Suppressor macrophage treated with lipopolysaccharide for 4 hours (primary cell): Measurements from ENCODE around the gene MAP3K5.

Experiments used
- DNase-seq: peaks from one replicate; pipeline ENCODE4 v3.0.0-alpha.2; 2020

The MAP3K5 gene

DNA sequence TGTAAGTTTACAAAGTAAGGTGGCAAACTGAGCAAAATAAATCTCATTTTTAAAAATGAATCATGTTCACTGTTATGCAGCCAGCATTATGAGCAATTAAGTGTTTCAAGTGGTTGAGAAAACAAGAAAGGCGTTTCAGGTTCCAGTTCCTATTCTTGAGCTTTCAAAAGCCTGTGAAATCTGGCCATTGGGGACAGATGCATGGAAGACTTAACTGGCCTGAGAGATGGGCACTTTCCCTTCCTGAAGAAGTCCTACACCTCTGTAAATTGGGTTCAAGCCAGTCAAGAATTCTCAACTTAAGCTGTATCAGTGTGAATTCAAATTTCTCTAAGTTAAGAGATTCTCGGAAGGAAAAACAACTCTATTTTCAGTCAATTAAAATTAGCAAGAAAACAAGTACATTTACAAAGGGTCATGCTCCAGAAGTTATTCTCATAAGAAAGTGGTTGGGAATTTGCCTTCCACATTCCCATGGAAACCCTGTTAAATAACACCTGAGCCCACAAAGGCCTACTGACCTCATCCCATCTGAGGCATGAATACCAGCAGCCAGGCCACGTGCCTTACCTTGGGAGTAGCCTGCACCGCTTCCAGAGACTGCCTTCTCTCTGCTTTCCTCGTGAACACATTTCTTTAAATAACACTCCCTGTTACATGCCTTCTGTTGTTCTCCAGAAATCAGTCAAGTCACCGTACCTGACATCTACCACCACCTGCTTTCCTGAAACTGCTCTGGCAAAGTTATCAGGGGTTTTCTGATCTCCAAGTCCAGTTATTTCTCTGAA is 19.4 kb downstream of the MAP3K5 start:
- DNase-seq: peak; percentile 79

DNA sequence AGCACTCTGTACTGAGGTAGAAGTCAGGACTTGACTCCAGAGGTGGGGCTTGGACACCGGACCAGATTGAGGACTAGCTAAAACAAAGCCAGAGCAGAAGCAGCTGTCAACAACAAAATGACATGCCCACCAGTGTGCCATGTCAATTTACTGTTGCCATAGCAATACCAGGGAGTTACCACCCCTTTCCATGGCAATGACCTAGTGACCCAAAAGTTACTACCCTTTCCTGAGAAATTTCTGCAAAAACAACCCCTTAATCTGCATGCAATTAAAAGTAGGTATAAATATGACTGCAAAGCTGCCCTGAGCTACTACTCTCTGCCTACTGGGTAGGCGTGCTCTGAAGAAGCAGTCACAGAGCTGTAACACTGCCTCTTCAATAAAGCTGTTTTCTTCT is 21.0 kb downstream of the MAP3K5 start:
- DNase-seq: no peak

DNA sequence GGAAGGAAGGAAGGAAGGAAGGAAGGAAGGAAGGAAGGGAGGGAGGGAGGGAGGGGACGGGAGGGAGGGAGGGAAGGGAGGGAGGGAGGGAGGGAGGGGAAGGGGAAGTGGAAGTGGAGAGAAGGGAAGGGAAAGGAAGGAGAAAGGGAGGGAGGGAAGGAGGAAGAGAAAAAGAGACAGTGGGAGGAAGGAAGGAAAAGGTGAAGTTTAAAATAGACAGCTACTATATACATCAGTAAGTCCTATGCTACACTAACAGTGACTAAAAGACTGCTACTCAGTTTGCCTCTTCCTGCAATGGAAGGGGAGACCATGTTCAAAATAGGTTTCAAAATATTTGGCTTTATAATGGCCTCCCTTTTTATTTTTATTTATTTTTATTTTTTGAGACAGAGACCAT is 22.5 kb downstream of the MAP3K5 start:
- no peak for DNase-seq

DNA sequence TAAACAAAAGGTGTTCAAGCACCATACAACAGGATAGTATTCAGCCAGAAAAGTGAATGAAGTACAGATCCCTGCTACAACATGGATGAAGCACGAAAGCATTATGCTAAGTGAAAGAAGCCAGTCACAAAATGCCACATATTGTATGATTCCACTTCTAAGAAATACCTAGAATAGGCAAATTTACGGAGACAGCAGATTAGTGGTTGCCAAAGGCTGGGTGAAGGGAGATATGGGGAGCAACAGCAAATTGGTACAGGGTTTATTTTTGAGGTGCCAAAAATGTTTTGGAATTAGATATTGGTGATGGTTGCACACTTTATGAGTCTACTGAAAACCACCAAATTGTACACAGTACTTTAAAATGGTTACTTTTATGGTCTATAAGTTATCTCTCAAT is 23.2 kb downstream of the MAP3K5 start:
- no peak for DNase-seq

DNA sequence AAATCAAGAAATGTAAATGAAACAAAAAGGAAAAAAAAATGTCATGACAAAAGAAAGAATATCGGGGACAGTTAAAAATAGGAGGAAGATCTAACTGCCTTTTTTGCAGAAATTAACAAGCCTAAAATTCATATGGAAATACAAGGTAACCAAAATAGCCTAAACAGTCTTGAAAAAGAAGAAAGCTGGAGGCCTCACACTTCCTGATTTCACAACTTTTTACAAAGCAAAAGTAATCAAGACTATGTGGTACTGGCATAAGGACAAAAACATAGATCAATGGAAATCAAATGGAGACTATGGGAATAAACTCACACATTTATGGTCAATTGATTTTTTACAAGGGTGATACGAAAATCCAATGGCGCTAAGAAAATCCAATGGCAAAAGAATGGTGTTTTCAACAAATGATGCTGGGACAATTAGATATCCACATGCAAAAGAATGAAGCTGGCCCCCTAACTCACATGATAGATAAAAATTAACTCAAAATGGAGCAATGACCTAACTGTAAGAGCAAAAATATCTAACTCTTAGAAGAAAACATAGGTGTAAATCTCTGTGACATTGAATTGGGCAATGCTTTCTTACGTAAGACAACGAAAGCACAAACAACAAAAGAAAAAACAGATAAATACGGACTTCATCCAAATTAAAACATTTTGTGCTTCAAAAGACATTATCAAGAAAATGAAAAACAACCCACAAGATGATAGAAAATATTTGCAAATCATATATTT is 24.5 kb downstream of the MAP3K5 start:
- DNase-seq: peak; percentile 35

DNA sequence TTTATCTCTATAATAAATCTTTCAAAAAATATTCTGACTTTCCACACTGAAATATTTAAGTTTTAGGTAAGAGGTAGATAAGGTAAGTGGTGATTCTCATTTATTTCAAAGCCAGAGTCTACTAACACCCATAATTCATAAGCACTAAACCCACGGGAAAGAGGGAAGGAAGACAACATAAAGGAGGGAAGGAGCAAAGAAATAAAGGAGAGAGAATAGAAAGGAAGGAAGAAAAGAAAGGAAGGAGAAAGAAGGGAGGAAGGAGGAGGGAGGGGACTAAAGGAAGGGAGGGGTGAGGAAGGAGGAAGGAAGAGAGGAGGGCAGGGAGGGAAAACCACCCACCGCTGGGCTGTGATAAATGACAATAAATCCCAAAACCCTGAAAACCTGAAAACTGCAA is 25.2 kb downstream of the MAP3K5 start:
- DNase-seq: no peak

DNA sequence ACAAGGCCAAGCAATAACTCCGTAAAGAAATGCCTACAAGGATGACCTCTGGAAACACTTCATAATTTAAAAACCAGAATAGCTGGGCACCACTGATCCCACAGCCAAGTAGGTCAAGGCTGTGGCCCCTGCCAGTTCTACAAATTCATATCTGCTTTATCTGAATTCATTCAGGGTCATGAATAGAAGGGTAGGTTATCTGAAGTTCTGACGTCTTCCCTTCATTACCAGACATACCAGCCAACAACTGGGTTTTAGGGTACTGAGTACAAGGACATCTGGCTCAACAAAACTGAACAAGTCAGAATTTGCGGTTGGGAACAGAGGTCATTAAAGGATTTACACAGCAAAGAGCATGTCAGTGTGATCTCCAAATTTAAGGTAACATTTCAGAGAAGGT is 26.0 kb downstream of the MAP3K5 start:
- DNase-seq: no peak

DNA sequence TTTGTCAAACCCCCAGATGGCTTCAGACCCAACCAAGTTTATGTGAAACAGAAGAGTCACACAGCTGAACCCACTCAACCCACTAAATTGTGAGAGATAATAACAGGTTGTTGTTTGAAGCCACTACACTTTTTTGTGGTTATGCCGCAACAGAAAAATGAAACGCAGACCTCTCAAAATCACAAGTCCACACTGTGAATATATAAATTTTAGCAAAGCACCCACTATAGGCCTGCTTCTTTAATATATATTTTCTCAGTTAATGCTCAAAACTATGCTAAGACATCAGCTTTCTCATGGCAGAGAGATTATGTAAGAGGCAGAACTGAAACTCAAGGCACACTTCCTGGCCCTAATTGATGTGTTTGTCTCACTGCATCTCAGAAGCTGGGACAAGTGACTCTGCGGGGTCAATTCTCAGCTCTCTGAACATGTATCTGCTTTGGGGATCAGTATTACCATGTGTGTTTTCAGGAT is 27.7 kb downstream of the MAP3K5 start:
- peak; percentile 65 for DNase-seq

DNA sequence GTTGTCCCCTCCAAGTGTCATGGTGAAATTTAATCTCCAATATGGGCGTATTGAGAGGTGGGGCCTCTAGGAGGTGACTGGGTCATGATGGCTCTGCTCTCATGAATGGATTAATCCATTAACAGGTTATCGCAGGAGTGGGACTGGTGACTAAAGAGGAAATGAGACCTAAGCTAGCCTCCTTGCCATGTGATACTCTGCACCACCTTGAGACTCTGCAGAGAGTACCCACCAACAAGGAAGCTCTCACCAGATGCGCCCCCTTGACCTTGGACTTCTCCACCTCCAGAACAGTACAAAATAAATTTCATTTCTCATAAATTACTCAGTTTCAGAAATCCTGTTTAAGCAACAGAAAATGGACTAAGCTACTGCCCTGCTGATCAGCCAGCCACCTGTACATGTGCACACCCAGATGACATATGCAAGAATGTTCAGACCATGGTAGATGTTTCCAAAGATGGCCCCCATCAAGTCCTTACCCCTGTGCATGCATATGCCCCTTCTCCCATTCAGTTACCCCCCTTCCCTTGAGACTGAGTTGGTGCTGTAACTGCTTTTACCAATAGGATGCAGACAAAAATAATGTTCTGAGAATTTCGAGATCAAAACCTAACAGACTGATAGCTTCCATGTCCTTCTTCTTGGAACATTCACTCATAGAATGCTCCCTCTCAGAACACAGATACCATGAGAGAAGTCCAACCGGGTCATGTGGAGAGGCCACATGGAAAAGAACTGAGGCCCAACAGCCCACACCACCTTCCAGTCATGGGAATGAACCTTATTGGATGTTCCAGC is 28.4 kb downstream of the MAP3K5 start:
- DNase-seq: no peak

DNA sequence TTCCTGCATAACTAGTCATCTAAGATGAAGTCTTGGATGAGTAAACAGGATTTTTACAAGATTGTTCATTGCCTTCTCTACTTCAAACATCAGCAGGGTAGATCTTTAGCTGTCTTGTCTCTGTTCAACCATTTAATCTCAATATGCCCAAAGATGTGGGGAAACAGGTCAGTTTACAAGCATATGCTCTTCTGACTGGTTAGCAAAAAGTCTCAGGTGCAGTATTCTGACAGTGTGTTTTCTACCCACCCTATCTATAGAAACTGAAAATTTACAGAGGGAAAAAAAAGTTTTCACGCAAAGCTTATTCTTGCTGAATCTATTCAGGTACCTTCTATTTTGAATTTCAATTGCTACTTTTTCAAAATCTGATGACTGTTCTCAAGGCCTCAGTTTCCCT is 29.0 kb downstream of the MAP3K5 start:
- DNase-seq: no peak

DNA sequence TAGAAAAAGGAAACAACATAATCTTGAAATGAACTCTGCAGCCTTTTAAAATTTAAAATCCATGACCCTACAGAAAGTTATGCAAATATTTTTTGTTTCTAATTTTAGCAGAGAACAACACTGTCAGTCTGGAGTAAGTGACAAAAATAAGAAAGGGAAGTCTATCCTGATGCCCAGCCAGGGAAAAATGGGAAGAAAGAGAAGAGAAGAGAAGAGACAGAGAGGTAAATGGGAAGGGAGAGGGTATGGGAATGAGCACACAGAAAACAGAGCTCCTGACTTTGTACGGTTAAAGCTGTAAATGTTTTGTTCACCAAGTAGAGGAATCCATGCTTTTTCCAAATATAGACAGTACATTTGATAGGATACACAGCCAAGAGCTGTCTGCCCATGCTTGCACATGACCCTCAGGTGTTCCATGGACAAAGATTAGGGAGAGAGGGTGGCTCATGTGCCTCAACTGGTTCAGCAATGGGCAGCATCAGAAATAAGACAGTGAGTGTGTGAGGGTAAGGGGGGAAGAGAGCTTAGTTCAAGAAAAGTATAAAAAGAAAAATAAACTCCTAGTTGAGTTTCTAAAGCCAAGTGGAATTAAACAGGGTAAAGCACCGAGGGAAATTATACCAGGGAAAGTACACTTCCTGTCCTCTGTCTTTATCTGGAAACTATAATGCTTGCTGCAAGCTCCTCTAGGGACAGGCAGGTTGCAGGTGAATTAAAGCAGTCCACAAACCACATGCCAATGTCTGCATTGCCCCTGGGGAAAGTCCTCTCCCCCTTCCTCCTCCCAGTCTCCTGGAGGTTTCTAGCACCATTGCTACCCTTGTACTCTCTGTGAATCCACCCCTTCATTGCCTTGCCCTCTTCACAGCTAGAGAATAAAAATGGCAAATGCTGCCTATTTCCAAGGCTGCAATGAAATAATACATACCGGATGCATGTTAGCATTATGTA is 30.0 kb downstream of the MAP3K5 start:
- no peak for DNase-seq

DNA sequence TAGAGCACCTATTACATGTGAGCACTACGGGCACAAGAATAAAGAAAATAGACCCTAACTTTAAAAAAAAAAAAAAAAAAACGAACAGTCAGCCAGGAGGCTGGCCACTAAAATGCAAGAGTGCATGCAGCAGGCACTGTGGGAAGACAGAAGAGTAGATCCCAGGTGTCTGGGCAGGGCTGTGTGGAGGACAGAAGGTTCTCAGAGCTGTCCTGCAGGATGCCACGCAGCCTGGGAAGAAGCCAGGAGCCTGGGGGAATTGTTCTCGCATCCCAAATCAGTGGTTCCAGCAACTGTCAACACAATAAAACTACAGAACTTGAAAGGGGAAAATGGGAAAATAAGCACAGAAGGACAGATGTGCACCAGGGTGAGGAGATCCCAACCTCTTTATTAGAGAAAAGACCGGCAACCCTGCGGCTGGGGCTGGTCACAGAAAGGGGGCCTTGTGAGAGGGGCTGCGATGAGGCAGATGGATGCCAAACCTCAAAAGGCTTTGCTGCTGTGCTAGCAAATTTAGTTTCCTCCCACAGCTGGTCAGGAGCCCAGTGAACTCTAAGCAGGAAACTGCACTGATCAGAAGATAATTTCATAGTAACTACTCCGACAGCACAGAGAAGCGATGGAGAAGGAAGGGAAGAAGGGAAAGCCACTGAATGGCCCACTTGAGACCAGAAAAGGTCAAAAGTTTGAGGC is 30.9 kb downstream of the MAP3K5 start:
- no peak for DNase-seq

DNA sequence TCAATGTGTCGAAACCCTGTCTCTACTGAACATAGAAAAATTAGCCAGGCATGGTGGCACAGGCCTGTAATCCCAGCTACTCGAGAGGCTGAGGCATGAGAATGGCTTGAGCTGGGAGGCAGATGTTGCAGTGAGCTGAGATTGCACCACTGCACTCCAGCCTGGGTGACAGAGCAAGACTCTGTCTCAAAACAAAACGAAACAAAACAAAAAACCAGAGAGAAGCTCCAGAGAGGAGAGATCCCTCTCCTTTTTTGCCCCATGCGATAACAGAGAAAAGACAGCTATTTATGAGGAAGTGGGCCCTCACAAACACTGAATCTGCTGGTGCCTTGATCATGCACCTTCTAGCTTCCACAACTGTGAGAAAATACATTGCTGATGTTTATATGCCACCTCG is 31.5 kb downstream of the MAP3K5 start:
- DNase-seq: peak; percentile 68

DNA sequence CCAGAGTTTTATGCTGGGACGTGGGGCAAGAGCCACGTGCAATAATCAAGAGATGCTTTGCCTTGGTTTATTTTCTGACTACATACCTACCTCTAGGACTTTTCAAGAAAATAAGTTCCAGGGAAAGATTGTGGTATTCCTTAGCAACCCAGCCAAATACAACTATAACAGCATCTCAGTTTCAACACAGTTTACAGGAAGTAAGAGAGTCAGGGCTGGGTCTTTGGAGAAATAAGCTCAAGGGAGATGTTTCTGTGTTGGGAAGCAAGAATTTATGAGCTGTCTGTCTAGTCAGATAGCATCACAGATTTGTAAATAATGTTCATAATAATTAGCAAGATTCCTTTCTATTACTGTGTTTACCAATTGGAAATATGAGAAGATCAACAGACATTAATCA is 35.1 kb downstream of the MAP3K5 start:
- peak; percentile 50 for DNase-seq

DNA sequence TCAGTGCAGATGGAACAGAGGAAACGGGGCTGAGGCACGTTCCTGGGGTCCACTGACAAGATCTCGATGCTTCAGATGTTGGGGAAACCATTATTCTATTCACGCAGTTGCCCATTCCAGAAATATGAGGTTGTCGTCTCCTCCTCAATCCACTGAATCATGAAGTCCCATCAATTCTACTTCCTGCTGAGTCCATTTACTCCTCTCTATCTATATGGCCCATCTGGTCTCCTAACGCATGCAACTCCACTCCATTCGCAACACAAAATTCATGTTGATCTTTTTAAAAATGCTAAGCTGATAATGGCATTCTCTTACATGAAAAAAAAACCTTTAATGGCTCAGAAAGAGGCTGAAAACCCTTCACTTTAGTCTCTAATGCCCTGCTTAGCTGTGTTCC is 37.5 kb downstream of the MAP3K5 start:
- no peak for DNase-seq

DNA sequence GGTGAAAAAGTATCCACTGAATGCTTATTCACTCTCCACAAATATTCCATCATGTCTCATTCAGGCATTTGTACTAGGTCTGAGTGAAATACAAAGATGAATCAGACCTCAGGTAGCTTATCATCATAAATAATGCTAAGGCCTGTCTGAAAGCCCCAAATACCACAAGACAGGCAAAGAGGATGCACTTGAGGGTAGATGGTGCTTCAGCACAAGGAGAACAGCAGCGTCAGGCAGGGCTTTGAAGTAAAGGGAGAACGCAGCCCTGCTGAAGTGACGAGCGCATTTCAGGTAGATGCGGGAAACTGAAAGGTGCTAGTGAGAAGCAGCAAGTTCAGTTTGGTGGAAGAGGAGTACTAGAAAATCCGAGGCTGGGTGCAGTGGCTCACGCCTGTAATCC is 38.7 kb downstream of the MAP3K5 start:
- no peak for DNase-seq

DNA sequence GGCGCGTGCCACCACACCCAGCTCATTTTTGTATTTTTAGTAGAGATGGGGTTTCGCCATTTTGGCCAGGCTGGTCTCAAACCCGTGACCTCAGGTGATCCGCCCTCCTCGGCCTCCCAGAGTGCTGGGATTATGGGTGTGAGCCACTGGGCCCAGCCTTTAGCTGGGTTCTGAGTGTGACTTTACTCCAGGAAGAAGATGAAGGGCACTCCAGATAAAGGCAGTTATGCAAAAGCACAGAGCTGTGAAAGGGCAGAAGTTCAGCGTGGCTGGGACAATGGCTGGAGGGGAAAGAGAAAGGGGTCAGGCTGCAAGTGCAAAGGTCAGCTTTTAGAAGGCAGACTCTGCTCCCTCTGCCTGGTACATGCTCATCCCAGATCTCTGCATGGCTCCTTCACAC is 39.7 kb downstream of the MAP3K5 start:
- no peak for DNase-seq

DNA sequence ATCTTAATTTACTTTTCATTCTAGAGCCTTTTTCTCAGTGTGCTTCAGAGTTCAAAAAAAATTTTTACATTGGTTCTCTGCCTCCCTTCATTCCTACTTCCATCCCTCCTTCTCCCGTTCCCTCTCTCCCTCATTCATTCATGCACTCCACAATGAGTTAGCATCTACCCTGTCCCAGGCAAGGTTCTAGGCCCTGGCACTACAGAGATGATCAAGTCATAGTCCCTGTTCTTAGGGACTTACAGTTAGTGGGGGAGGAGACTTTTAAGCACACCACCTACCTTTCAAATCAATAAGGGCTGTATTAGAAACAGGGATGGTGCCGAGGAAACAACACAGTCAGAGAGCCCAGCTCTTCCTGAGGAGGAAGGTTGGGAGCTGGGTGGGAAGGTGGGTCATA is 40.3 kb downstream of the MAP3K5 start:
- DNase-seq: no peak

DNA sequence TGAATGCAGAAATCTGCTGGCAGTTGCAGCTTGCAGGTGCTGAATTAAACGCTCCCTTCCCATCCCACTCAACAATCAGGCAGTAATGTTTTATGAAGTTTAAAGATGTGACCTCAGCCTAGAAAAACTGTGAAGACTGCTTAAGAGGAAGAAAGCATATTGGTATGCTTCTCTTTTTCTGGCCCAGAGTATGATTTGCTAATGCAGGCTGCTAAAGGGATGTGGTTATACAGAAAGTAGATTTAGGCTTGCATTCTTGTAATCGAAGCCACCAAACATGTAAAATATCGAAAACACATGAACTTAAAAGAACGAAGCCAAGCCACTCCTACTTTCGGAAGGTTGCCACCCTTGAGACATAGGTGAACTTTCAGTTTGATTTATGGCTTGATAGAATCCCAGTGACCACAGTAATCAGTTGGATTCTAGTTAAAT is 40.7 kb downstream of the MAP3K5 start:
- DNase-seq: peak; percentile 74

DNA sequence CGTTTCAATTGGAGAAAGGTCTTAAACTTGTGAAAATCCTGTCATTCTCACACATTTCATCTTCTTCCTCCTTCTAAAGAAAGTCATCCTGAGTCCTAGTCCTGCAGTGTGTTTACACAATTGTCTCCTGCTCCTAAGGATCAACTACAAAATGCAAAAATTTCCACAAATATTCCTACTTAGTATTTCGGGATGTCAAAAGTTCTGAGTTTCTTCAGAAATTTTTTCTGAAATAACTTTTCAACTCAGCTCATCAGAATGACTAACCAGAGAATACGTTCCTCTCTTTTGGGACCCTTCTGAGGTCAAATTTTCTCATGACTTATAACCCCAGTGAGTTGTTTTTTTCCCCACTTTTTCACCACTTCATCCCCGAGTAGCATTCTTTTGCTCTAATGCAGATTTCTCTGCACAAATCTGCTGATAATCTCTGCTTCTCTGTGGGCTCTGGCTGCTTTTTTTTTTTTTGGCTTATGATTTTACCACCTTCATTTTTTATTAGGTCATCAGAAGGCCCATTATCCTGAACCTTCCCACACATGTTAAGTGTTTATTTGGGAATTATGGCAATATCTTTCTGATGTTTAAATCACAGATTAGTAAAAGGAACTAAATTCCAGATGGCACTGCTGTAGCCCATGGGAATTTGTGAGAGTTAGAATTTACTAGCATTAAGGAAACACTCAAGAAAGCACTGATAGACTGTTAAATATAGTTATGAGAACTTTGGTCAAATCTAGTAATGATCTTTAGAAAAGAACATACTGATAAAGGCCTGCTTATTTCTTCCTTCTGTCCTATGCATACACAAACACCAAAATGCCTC is 41.4 kb downstream of the MAP3K5 start:
- DNase-seq: no peak
